ENCODE measurements around the gene CCNL2.

DNA sequence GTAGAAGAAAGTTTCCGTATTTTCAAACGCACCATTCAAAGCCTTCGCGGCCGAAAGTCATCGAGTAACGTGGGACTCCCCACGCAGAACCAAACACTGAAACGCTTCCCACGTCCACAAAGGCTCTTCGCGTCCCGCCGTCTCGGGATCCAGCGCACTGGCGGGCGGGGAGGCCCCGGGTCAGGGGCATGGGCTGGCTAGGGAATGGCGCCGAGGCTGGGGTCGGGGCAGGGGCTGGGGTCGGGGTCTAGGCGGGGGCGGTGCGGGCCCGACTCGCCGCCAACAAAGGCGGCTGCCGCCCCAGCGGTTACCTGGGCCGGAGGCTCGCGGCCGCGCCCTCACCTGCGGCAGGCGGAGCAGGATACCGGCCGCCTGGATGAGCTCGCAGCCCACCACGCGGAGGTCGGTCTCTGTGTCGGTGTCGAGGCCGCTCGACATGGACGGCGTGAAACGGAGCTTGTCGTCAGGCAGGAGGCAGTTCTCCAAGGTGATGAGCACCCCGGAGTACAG is 403 bp downstream of the CCNL2 start:
- TF ChIP-seq EP300 (IDR thresholded peaks at IDR 0.05) (no peak), POLR2A (IDR thresholded peaks at IDR 0.05) (no peak)
- TF ChIP-seq, protein P1, sequence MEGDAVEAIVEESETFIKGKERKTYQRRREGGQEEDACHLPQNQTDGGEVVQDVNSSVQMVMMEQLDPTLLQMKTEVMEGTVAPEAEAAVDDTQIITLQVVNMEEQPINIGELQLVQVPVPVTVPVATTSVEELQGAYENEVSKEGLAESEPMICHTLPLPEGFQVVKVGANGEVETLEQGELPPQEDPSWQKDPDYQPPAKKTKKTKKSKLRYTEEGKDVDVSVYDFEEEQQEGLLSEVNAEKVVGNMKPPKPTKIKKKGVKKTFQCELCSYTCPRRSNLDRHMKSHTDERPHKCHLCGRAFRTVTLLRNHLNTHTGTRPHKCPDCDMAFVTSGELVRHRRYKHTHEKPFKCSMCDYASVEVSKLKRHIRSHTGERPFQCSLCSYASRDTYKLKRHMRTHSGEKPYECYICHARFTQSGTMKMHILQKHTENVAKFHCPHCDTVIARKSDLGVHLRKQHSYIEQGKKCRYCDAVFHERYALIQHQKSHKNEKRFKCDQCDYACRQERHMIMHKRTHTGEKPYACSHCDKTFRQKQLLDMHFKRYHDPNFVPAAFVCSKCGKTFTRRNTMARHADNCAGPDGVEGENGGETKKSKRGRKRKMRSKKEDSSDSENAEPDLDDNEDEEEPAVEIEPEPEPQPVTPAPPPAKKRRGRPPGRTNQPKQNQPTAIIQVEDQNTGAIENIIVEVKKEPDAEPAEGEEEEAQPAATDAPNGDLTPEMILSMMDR (IDR thresholded peaks at IDR 0.05), result no peak
